Measurements from ENCODE around the gene ACACB. TPM values are rescaled to one million over a fixed set of nuclear protein-coding genes. Genes with fewer than 3 reads are reported as not detected.

The ACACB gene
- total and polyA plus RNA-seq, 2 donors (not counting 3 experiments of a cell fraction or from before 2014, with no cell fraction given): 1.3 to 5.7 TPM

- Histone ChIP-seq H3K36me3 (ENCODE audit: control insufficient read depth in 2 of 2, extremely low read depth in 1 of 2, insufficient read depth in 2 of 2, low read length in 2 of 2) (no peaks in the 10 kb centered on the region), H4K20me1 (replicated peaks; ENCODE audit: control insufficient read depth, extremely low read depth, insufficient read depth, low read length) (no peaks in the 10 kb centered on the region), H3K79me2 (ENCODE audit: control insufficient read depth, insufficient read depth, low read length) (no peaks in the 10 kb centered on the region), H3K4me2 (ENCODE audit: insufficient read depth, low read length) (no peak overlapping the region), H3K9me3 (replicated peaks; ENCODE audit: control insufficient read depth, insufficient read depth, low read length) (no peaks in the 10 kb centered on the region), H3K27ac (ENCODE audit: insufficient read depth, low read depth, low read length) (no peak overlapping the region), H3K9me1 (replicated peaks; ENCODE audit: control insufficient read depth, extremely low read depth, insufficient read depth, low read length) (no peaks in the 10 kb centered on the region), H3K4me3 (replicated peaks in 1 of 3; ENCODE audit: insufficient read depth in 1 of 3, low read depth in 1 of 3, low read length in 3 of 3) (no peak overlapping the region), H3K9ac (replicated peaks; ENCODE audit: extremely low read depth, insufficient read depth, low read length) (no peak overlapping the region), H2AFZ (ENCODE audit: low read depth, low read length) (no peak overlapping the region), H3K27me3 (ENCODE audit: control insufficient read depth in 2 of 2, insufficient read depth in 2 of 2, low read length in 2 of 2) (no peaks in the 10 kb centered on the region), H3K4me1 (ENCODE audit: control insufficient read depth, extremely low read depth, insufficient read depth, low read length) (no peaks in the 10 kb centered on the region)
- BruUV-seq (replicated peaks): no TSS peak
- FAIRE-seq (no peak), DNase-seq (ENCODE audit: low read depth, low spot score) (no peak)
- intact Hi-C loops (cut with micrococcal nuclease) (no loop called here), dilution Hi-C loops (cut with MboI; ENCODE audit: extremely low pct_ligation_motif_present, low sequenced_read_pairs) (no loop called here)
- ChIA-PET POLR2A (no interaction called here), CTCF (interaction anchor here (1.9 to 2.0 kb wide), 2 partner anchors 126 to 134 kb away, joined by 6 to 9 read pairs; no protein-coding TSS in a partner anchor)
- TF ChIP-seq GATA2 (IDR thresholded peaks at IDR 0.05; ENCODE audit: insufficient read depth, insufficient read length, low read depth, low read length) (no peak), POLR2AphosphoS5 (IDR thresholded peaks at IDR 0.05; ENCODE audit: insufficient read depth, low read depth, low read length) (no peak), MYC (IDR thresholded peaks at IDR 0.05; ENCODE audit: low read depth, low read length) (no peak), MAX (IDR thresholded peaks at IDR 0.05; ENCODE audit: insufficient read depth, insufficient read length) (no peak), EZH2 (IDR thresholded peaks at IDR 0.05; ENCODE audit: borderline replicate concordance, low read depth, low read length, severe bottlenecking) (no peak), JUN (IDR thresholded peaks at IDR 0.05; ENCODE audit: borderline replicate concordance, insufficient read depth, insufficient read length, low read depth) (no peak), POLR2A (IDR thresholded peaks at IDR 0.05; ENCODE audit: low read depth, low read length) (no peak), FOS (IDR thresholded peaks at IDR 0.05; ENCODE audit: borderline replicate concordance, insufficient read depth, low read length) (no peak), CTCF (IDR thresholded peaks at IDR 0.05; ENCODE audit: extremely low read depth in 1 of 2, insufficient read depth in 1 of 2, low read depth in 1 of 2, low read length in 2 of 2) (no peak)
These were observed 143.1 kb downstream of the ACACB start for GRCh38 chr12:109259545-109259895.

Data from endothelial cell of umbilical vein (primary cell).